H1 (cell line): ENCODE results near the gene PAK5. TPM values are rescaled to one million over a fixed set of nuclear protein-coding genes. Genes with fewer than 3 reads are reported as not detected.

Source experiments
- CTCF ChIA-PET: fragments of 300-600 bp; sonication (Branson Sonifier 250); formaldehyde crosslinking; loops from one replicate; lab custom pipeline; 2021; ENCODE audit not compliant: partially characterized antibody; lab: Charles Lee
- POLR2A ChIA-PET: fragments of 300-600 bp; sonication (Branson Sonifier 250); formaldehyde crosslinking; loops from one replicate; lab custom pipeline; 2021; ENCODE audit warnings: inconsistent platforms; ENCODE audit not compliant: partially characterized antibody; lab: Charles Lee
- DNase-seq, 2 experiments: peaks; one replicate each; pipeline versions ENCODE4 v3.0.0 to v3.0.0-alpha.2; 2010 to 2022; ENCODE audit warnings: low spot score in 2 of 2, low read depth in 1 of 2, mixed read lengths in 1 of 2
- FAIRE-seq: peaks from 2 replicates; lab custom pipeline; 2011; peaks lifted over from hg19 to GRCh38; lab: Jason Lieb, UNC
- H2AFZ ChIP-seq: 2 replicates; pipeline ENCODE4 v1.8.1; 2012; ENCODE audit warnings: low read length, inconsistent platforms
- H2AK5ac ChIP-seq: 2 replicates; pipeline ENCODE4 v1.6.1; 2013; ENCODE audit warnings: low read depth, low read length
- H2BK120ac ChIP-seq: replicated peaks from 2 replicates; pipeline ENCODE3; 2013; ENCODE audit warnings: low read depth, low read length, inconsistent platforms
- H2BK12ac ChIP-seq: 2 replicates; pipeline ENCODE4 v1.6.1; 2013; ENCODE audit warnings: low read depth, low read length
- H2BK15ac ChIP-seq: 2 replicates; pipeline ENCODE4 v1.6.1; 2013; ENCODE audit warnings: low read length
- H2BK20ac ChIP-seq: 2 replicates; pipeline ENCODE4 v1.6.1; 2013; ENCODE audit warnings: low read length
- H2BK5ac ChIP-seq: 2 replicates; pipeline ENCODE4 v1.6.1; 2013; ENCODE audit warnings: low read depth, low read length
- H3K14ac ChIP-seq: 2 replicates; pipeline ENCODE4 v1.6.1; 2013; ENCODE audit warnings: inconsistent platforms; ENCODE audit not compliant: insufficient read length
- H3K18ac ChIP-seq: 2 replicates; pipeline ENCODE4 v1.6.1; 2013; ENCODE audit warnings: low read length; ENCODE audit errors: extremely low read depth
- H3K23ac ChIP-seq: 2 replicates; pipeline ENCODE4 v1.6.1; 2013; ENCODE audit warnings: inconsistent platforms; ENCODE audit not compliant: insufficient read length
- H3K23me2 ChIP-seq: 2 replicates; pipeline ENCODE4 v1.6.1; 2013; ENCODE audit warnings: low read depth, low read length
- H3K27ac ChIP-seq: 2 replicates; pipeline ENCODE4 v1.6.1; 2011; ENCODE audit warnings: low read depth, low read length, inconsistent platforms
- H3K27me3 ChIP-seq, 4 experiments: replicated peaks in 1 of 4; 1 replicate in 1 of 4; 2 replicates in 3 of 4; pipeline versions ENCODE4 v1.6.1 to v1.8.1; 2011 to 2013; ENCODE audit warnings: low read length in 3 of 4, mild to moderate bottlenecking in 3 of 4, inconsistent platforms in 2 of 4, mixed read lengths in 2 of 4, moderate library complexity in 1 of 4; ENCODE audit not compliant: control insufficient read depth in 3 of 4, insufficient read depth in 3 of 4; ENCODE audit errors: extremely low read depth in 1 of 4
- H3K36me3 ChIP-seq, 4 experiments: 2 replicates each; pipeline versions ENCODE4 v1.6.1 to v1.8.1; 2011 to 2013; ENCODE audit warnings: mild to moderate bottlenecking in 4 of 4, low read length in 3 of 4, moderate library complexity in 2 of 4, control low read depth in 1 of 4, inconsistent platforms in 1 of 4; ENCODE audit not compliant: insufficient read depth in 4 of 4, control insufficient read depth in 2 of 4
- H3K4ac ChIP-seq: replicated peaks from 2 replicates; pipeline ENCODE3; 2013; ENCODE audit warnings: low read length, low read depth, mixed read lengths, inconsistent platforms; ENCODE audit not compliant: insufficient read length
- H3K4me1 ChIP-seq, 4 experiments: replicated peaks in 1 of 4; 1 replicate in 1 of 4; 2 replicates in 3 of 4; pipeline versions ENCODE4 v1.6.1 to v1.8.1; 2011 to 2013; ENCODE audit warnings: low read length in 3 of 4, inconsistent platforms in 2 of 4, mixed read lengths in 1 of 4; ENCODE audit not compliant: insufficient read depth in 4 of 4, control insufficient read depth in 3 of 4
- H3K4me2 ChIP-seq, 2 experiments: 2 replicates each; pipeline versions ENCODE4 v1.6.1 to v1.8.1; 2011 to 2013; ENCODE audit warnings: low read depth in 2 of 2, low read length in 2 of 2, control low read depth in 1 of 2, inconsistent platforms in 1 of 2, mild to moderate bottlenecking in 1 of 2; ENCODE audit not compliant: insufficient read depth in 1 of 2
- H3K4me3 ChIP-seq, 4 experiments: fragments of 200-600, 300-600 bp in 1 of 4; sonication (generic), shearing (Covaris generic), sonication (Bioruptor Twin) in 1 of 4; 2 replicates each; pipeline versions ENCODE4 v1.5.1 to v1.8.1; 2011 to 2016; ENCODE audit warnings: low read length in 4 of 4, low read depth in 3 of 4, control low read depth in 2 of 4, inconsistent platforms in 2 of 4, mild to moderate bottlenecking in 2 of 4, mixed read lengths in 1 of 4, moderate library complexity in 1 of 4; ENCODE audit not compliant: insufficient read depth in 2 of 4; ENCODE audit errors: extremely low read depth in 1 of 4
- H3K56ac ChIP-seq: replicated peaks from 2 replicates; pipeline ENCODE3; 2013; ENCODE audit warnings: low read depth, mild to moderate bottlenecking, mixed read lengths, low read length, inconsistent platforms; ENCODE audit not compliant: insufficient read length
- H3K79me1 ChIP-seq: 2 replicates; pipeline ENCODE4 v1.6.1; 2013; ENCODE audit warnings: low read depth, low read length, control low read depth
- H3K79me2 ChIP-seq, 2 experiments: 2 replicates each; pipeline versions ENCODE4 v1.6.1 to v1.8.1; 2012 to 2013; ENCODE audit warnings: low read length in 2 of 2, mild to moderate bottlenecking in 2 of 2, inconsistent platforms in 1 of 2; ENCODE audit not compliant: insufficient read depth in 2 of 2, control insufficient read depth in 1 of 2
- H3K9ac ChIP-seq, 4 experiments: replicated peaks in 1 of 4; 1 replicate in 1 of 4; 2 replicates in 3 of 4; pipeline versions ENCODE4 v1.6.1 to v1.8.1; 2011 to 2013; ENCODE audit warnings: low read depth in 3 of 4, low read length in 3 of 4, control low read depth in 2 of 4, mild to moderate bottlenecking in 2 of 4, moderate library complexity in 2 of 4, inconsistent platforms in 1 of 4; ENCODE audit errors: extremely low read depth in 1 of 4
- H3K9me3 ChIP-seq, 2 experiments: 2 replicates each; pipeline versions ENCODE4 v1.6.1 to v1.8.1; 2012 to 2013; ENCODE audit warnings: mild to moderate bottlenecking in 2 of 2, moderate library complexity in 2 of 2, control low read depth in 1 of 2, inconsistent platforms in 1 of 2, low read depth in 1 of 2, low read length in 1 of 2, mixed read lengths in 1 of 2; ENCODE audit not compliant: insufficient read depth in 2 of 2
- H4K20me1 ChIP-seq, 2 experiments: replicated peaks in 1 of 2; 2 replicates each; pipeline versions ENCODE3 to v1.8.1; 2011 to 2013; ENCODE audit warnings: inconsistent platforms in 2 of 2, low read length in 2 of 2, mild to moderate bottlenecking in 1 of 2; ENCODE audit not compliant: insufficient read depth in 2 of 2, control insufficient read depth in 1 of 2
- H4K5ac ChIP-seq: 2 replicates; pipeline ENCODE4 v1.6.1; 2013; ENCODE audit warnings: low read length, low read depth, mixed read lengths, inconsistent platforms; ENCODE audit not compliant: insufficient read length
- H4K8ac ChIP-seq: 2 replicates; pipeline ENCODE4 v1.8.0; 2013; ENCODE audit warnings: mild to moderate bottlenecking, moderate library complexity, low read length, inconsistent platforms; ENCODE audit not compliant: insufficient read depth; ENCODE audit errors: extremely low read depth
- H4K91ac ChIP-seq: replicated peaks from 2 replicates; pipeline ENCODE3; 2013; ENCODE audit warnings: low read length, mixed read lengths, inconsistent platforms; ENCODE audit not compliant: insufficient read length
- HDAC2 ChIP-seq, 2 experiments: fragments of 300-600 bp in 1 of 2; sonication (generic) in 1 of 2; IDR thresholded peaks; 2 replicates each; pipeline ENCODE4 v1.6.1; 2011 to 2012; ENCODE audit warnings: low read depth in 2 of 2, low read length in 2 of 2, mild to moderate bottlenecking in 2 of 2, moderate library complexity in 2 of 2, borderline replicate concordance in 1 of 2, inconsistent platforms in 1 of 2
- SP1 ChIP-seq: IDR thresholded peaks from 2 replicates; pipeline ENCODE4 v1.6.1; 2011; ENCODE audit warnings: low read depth, low read length
- polyA plus RNA-seq, 7 experiments: library from polyadenylated mRNA; depleted of rRNA in 3 of 7; stranded (reverse) in 5 of 7; unstranded in 2 of 7; fragments of >200 nt in 5 of 7; fragments of 200-250 nt in 2 of 7; gene quantifications; 1 replicate in 5 of 7; 2 replicates in 1 of 7; 4 replicates in 1 of 7; pipeline versions ENCODE4 v1.2.1 to v1.2.3, GENCODE V29; 2011 to 2013; ENCODE audit warnings: missing spikeins in 2 of 7, mixed read lengths in 2 of 7
- total RNA-seq: library from RNA; stranded (reverse); fragmentation: NEBNext Ultra II Directional; extraction: Animal tissue kit (Norgen Biotek cat#: 25700); gene quantifications from 2 replicates; pipeline ENCODE4 v1.2.1, GENCODE V29; 2021

Gene PAK5
- total and polyA plus RNA-seq, 2 of the 8 experiments (the other 6 are each of a cell fraction or from before 2014, with no cell fraction given): 0.54 to 0.80 TPM

DNA sequence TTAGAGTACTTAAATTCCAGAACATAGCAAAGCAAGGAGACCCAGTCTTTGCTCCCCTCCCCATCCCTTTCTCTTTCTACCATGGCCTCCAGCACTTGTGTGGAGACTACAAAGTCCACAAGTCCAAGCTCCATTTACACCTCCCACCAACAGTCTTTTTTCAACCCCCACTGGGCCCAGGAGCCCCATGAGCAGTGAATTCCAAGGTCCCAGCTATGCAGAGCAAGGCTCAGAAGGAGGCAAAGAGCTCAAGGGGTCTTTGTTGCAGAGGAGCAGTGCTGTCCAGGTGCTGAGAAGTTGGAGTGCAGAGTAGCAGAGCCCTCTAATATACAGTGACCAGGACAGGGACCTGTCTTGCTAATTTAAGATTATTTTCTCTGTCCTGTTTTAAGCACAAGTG, 9.0 kb downstream of the PAK5 start:
- peak in 1 of 2 experiments; percentile 45 for DNase-seq
- Histone ChIP-seq H3K4ac (no peak overlapping the region), H3K56ac (no peak overlapping the region), H4K5ac (no peak overlapping the region), H3K23ac (no peak overlapping the region), H3K4me3 (no peak overlapping the region), H2BK5ac (no peak overlapping the region), H4K91ac (no peak overlapping the region), H3K79me2 (no peaks in the 10 kb centered on the region), H3K23me2 (no peaks in the 10 kb centered on the region), H3K4me2 (no peak overlapping the region), H4K8ac (no peak overlapping the region), H2AFZ (no peak overlapping the region), H3K36me3 (no peaks in the 10 kb centered on the region), H3K4me1 (peaks cover 0 to 3% (median 1%) of the 10 kb centered on the region in 4 experiments; a peak in 4 of 7 replicates), H2BK15ac (no peak overlapping the region), H3K14ac (no peak overlapping the region), H3K18ac (no peak overlapping the region), H2BK120ac (no peak overlapping the region), H2BK20ac (no peak overlapping the region), H3K27me3 (no peaks in the 10 kb centered on the region), H3K9me3 (no peaks in the 10 kb centered on the region), H3K27ac (no peak overlapping the region), H2BK12ac (no peak overlapping the region), H3K79me1 (no peaks in the 10 kb centered on the region), H4K20me1 (no peaks in the 10 kb centered on the region), H2AK5ac (no peak overlapping the region), H3K9ac (no peak overlapping the region)
- CTCF ChIA-PET: interaction anchor here (0.7 to 3.5 kb wide), 3 partner anchors 9 to 212 kb away, joined by 3 to 12 read pairs (median 7); partner anchors contain the start of gene PAK5
- POLR2A ChIA-PET: interaction anchor here (1.0 kb wide), 1 partner anchor 9 kb away, joined by 4 read pairs; the partner anchor contains the start of gene PAK5
- peak; percentile 76 for FAIRE-seq
- TF ChIP-seq SP1 (0 out of 2 replicates have a peak, but pooled peaks have one; percentile 32), HDAC2 (IDR thresholded peaks at IDR 0.05; ENCODE audit: borderline replicate concordance in 1 of 2, low read depth in 2 of 2, low read length in 2 of 2) (0 out of 4 replicates have a peak, but pooled peaks of 1 of the 2 experiments have one; percentile 53)
